ENCODE data around the gene FBXO3. TPM values are rescaled to one million over a fixed set of nuclear protein-coding genes. Genes with fewer than 3 reads are reported as not detected.

FBXO3 gene
- total and polyA plus RNA-seq, 2 donors from 2014 or later, result 27.5 to 40.4 TPM

GRCh38 chr11:33775467-33775807, 1.1 kb upstream of the FBXO3 start:
- peak overlapping the region in 2 of 3 donors; percentile 70 to 88 for H3K4me3 ChIP-seq (ENCODE audit: low read length in 3 of 3)
- H3K4me1 ChIP-seq (ENCODE audit: control insufficient read depth in 2 of 3, insufficient read depth in 2 of 3, low read depth in 1 of 3, low read length in 3 of 3), result peaks cover 0 to 28% (median 25%) of the 10 kb centered on the region in 3 donors
- peak overlapping the region in 1 of 3 donors; percentile 97 for H3K9ac ChIP-seq (ENCODE audit: low read length in 3 of 3)
- peak overlapping the region in 1 of 2 donors; percentile 2 for H3K27ac ChIP-seq (ENCODE audit: low read depth in 2 of 2, low read length in 2 of 2)
- peaks cover 0 to 1% (median under 1%) of the 10 kb centered on the region in 3 donors for H3K36me3 ChIP-seq (ENCODE audit: control insufficient read depth in 2 of 3, insufficient read depth in 3 of 3, low read length in 3 of 3)
- no peak for FAIRE-seq
- H3K27me3 ChIP-seq (ENCODE audit: control insufficient read depth, insufficient read depth, low read length), result no peaks in the 10 kb centered on the region
- no peaks in the 10 kb centered on the region for H3K9me3 ChIP-seq (ENCODE audit: control insufficient read depth in 2 of 3, insufficient read depth in 1 of 3, low read length in 3 of 3)
- TF ChIP-seq CTCF (IDR thresholded peaks at IDR 0.05; ENCODE audit: borderline replicate concordance, extremely low read depth, insufficient read depth), result no peak
- intact Hi-C loops (cut with DNase I), result no loop called here
- no peak for DNase-seq

GRCh38 chr11:33774736-33775466, 581 bp upstream of the FBXO3 start:
- no peak for FAIRE-seq
- no peaks in the 10 kb centered on the region for H3K9me3 ChIP-seq (ENCODE audit: control insufficient read depth in 2 of 3, insufficient read depth in 1 of 3, low read length in 3 of 3)
- peak overlapping the region; percentile 70 to 88 (median 78) for H3K4me3 ChIP-seq (ENCODE audit: low read length in 3 of 3)
- intact Hi-C loops (cut with DNase I), result no loop called here
- no peaks in the 10 kb centered on the region for H3K27me3 ChIP-seq (ENCODE audit: control insufficient read depth, insufficient read depth, low read length)
- H3K36me3 ChIP-seq (ENCODE audit: control insufficient read depth in 2 of 3, insufficient read depth in 3 of 3, low read length in 3 of 3), result peaks cover 0 to 4% (median 2%) of the 10 kb centered on the region in 3 donors
- H3K27ac ChIP-seq (ENCODE audit: low read depth in 2 of 2, low read length in 2 of 2), result peak overlapping the region; percentile 56 to 86
- no peak for TF ChIP-seq CTCF (IDR thresholded peaks at IDR 0.05; ENCODE audit: borderline replicate concordance, extremely low read depth, insufficient read depth)
- peak overlapping the region; percentile 18 to 97 (median 66) for H3K9ac ChIP-seq (ENCODE audit: low read length in 3 of 3)
- DNase-seq, result peak in 2 of 5 donors; percentile 63 to 83
- H3K4me1 ChIP-seq (ENCODE audit: control insufficient read depth in 2 of 3, insufficient read depth in 2 of 3, low read depth in 1 of 3, low read length in 3 of 3), result peaks cover 0 to 28% (median 24%) of the 10 kb centered on the region in 3 donors

GRCh38 chr11:33773404-33773986, 825 bp downstream of the FBXO3 start:
- no peaks in the 10 kb centered on the region for H3K27me3 ChIP-seq (ENCODE audit: control insufficient read depth, insufficient read depth, low read length)
- H3K36me3 ChIP-seq (ENCODE audit: control insufficient read depth in 2 of 3, insufficient read depth in 3 of 3, low read length in 3 of 3), result peaks cover 2 to 8% (median 4%) of the 10 kb centered on the region in 3 donors
- no peaks in the 10 kb centered on the region for H3K9me3 ChIP-seq (ENCODE audit: control insufficient read depth in 2 of 3, insufficient read depth in 1 of 3, low read length in 3 of 3)
- H3K27ac ChIP-seq (ENCODE audit: low read depth in 2 of 2, low read length in 2 of 2), result peak overlapping the region; percentile 71 to 76
- peak overlapping the region; percentile 50 to 86 (median 83) for H3K9ac ChIP-seq (ENCODE audit: low read length in 3 of 3)
- DNase-seq, result peak in 2 of 5 donors; percentile 10 to 32
- no peak for FAIRE-seq
- peak overlapping the region; percentile 78 to 96 (median 88) for H3K4me3 ChIP-seq (ENCODE audit: low read length in 3 of 3)
- intact Hi-C loops (cut with DNase I), result no loop called here
- no peak for TF ChIP-seq CTCF (IDR thresholded peaks at IDR 0.05; ENCODE audit: borderline replicate concordance, extremely low read depth, insufficient read depth)
- peaks cover 0 to 28% (median 18%) of the 10 kb centered on the region in 3 donors for H3K4me1 ChIP-seq (ENCODE audit: control insufficient read depth in 2 of 3, insufficient read depth in 2 of 3, low read depth in 1 of 3, low read length in 3 of 3)

All from kidney (tissue), 14 donors.